H1 (cell line): ENCODE results near the gene IGSF11. TPM values are rescaled to one million over a fixed set of nuclear protein-coding genes. Genes with fewer than 3 reads are reported as not detected.

ENCODE experiments used
- CTCF ChIA-PET: fragments of 300-600 bp; sonication (Branson Sonifier 250); formaldehyde crosslinking; loops from one replicate; lab custom pipeline; 2021; ENCODE audit not compliant: partially characterized antibody; lab: Charles Lee
- POLR2A ChIA-PET: fragments of 300-600 bp; sonication (Branson Sonifier 250); formaldehyde crosslinking; loops from one replicate; lab custom pipeline; 2021; ENCODE audit warnings: inconsistent platforms; ENCODE audit not compliant: partially characterized antibody; lab: Charles Lee
- DNase-seq, 2 experiments: peaks; one replicate each; pipeline versions ENCODE4 v3.0.0 to v3.0.0-alpha.2; 2010 to 2022; ENCODE audit warnings: low spot score in 2 of 2, low read depth in 1 of 2, mixed read lengths in 1 of 2
- FAIRE-seq: peaks from 2 replicates; lab custom pipeline; 2011; peaks lifted over from hg19 to GRCh38; lab: Jason Lieb, UNC
- H2AFZ ChIP-seq: 2 replicates; pipeline ENCODE4 v1.8.1; 2012; ENCODE audit warnings: low read length, inconsistent platforms
- H2AK5ac ChIP-seq: 2 replicates; pipeline ENCODE4 v1.6.1; 2013; ENCODE audit warnings: low read depth, low read length
- H2BK120ac ChIP-seq: replicated peaks from 2 replicates; pipeline ENCODE3; 2013; ENCODE audit warnings: low read depth, low read length, inconsistent platforms
- H2BK12ac ChIP-seq: 2 replicates; pipeline ENCODE4 v1.6.1; 2013; ENCODE audit warnings: low read depth, low read length
- H2BK15ac ChIP-seq: 2 replicates; pipeline ENCODE4 v1.6.1; 2013; ENCODE audit warnings: low read length
- H2BK20ac ChIP-seq: 2 replicates; pipeline ENCODE4 v1.6.1; 2013; ENCODE audit warnings: low read length
- H2BK5ac ChIP-seq: 2 replicates; pipeline ENCODE4 v1.6.1; 2013; ENCODE audit warnings: low read depth, low read length
- H3K14ac ChIP-seq: 2 replicates; pipeline ENCODE4 v1.6.1; 2013; ENCODE audit warnings: inconsistent platforms; ENCODE audit not compliant: insufficient read length
- H3K18ac ChIP-seq: 2 replicates; pipeline ENCODE4 v1.6.1; 2013; ENCODE audit warnings: low read length; ENCODE audit errors: extremely low read depth
- H3K23ac ChIP-seq: 2 replicates; pipeline ENCODE4 v1.6.1; 2013; ENCODE audit warnings: inconsistent platforms; ENCODE audit not compliant: insufficient read length
- H3K23me2 ChIP-seq: 2 replicates; pipeline ENCODE4 v1.6.1; 2013; ENCODE audit warnings: low read depth, low read length
- H3K27ac ChIP-seq: 2 replicates; pipeline ENCODE4 v1.6.1; 2011; ENCODE audit warnings: low read depth, low read length, inconsistent platforms
- H3K27me3 ChIP-seq, 4 experiments: replicated peaks in 1 of 4; 1 replicate in 1 of 4; 2 replicates in 3 of 4; pipeline versions ENCODE4 v1.6.1 to v1.8.1; 2011 to 2013; ENCODE audit warnings: low read length in 3 of 4, mild to moderate bottlenecking in 3 of 4, inconsistent platforms in 2 of 4, mixed read lengths in 2 of 4, moderate library complexity in 1 of 4; ENCODE audit not compliant: control insufficient read depth in 3 of 4, insufficient read depth in 3 of 4; ENCODE audit errors: extremely low read depth in 1 of 4
- H3K36me3 ChIP-seq, 4 experiments: 2 replicates each; pipeline versions ENCODE4 v1.6.1 to v1.8.1; 2011 to 2013; ENCODE audit warnings: mild to moderate bottlenecking in 4 of 4, low read length in 3 of 4, moderate library complexity in 2 of 4, control low read depth in 1 of 4, inconsistent platforms in 1 of 4; ENCODE audit not compliant: insufficient read depth in 4 of 4, control insufficient read depth in 2 of 4
- H3K4ac ChIP-seq: replicated peaks from 2 replicates; pipeline ENCODE3; 2013; ENCODE audit warnings: low read length, low read depth, mixed read lengths, inconsistent platforms; ENCODE audit not compliant: insufficient read length
- H3K4me1 ChIP-seq, 4 experiments: replicated peaks in 1 of 4; 1 replicate in 1 of 4; 2 replicates in 3 of 4; pipeline versions ENCODE4 v1.6.1 to v1.8.1; 2011 to 2013; ENCODE audit warnings: low read length in 3 of 4, inconsistent platforms in 2 of 4, mixed read lengths in 1 of 4; ENCODE audit not compliant: insufficient read depth in 4 of 4, control insufficient read depth in 3 of 4
- H3K4me2 ChIP-seq, 2 experiments: 2 replicates each; pipeline versions ENCODE4 v1.6.1 to v1.8.1; 2011 to 2013; ENCODE audit warnings: low read depth in 2 of 2, low read length in 2 of 2, control low read depth in 1 of 2, inconsistent platforms in 1 of 2, mild to moderate bottlenecking in 1 of 2; ENCODE audit not compliant: insufficient read depth in 1 of 2
- H3K4me3 ChIP-seq, 4 experiments: fragments of 200-600, 300-600 bp in 1 of 4; sonication (generic), shearing (Covaris generic), sonication (Bioruptor Twin) in 1 of 4; 2 replicates each; pipeline versions ENCODE4 v1.5.1 to v1.8.1; 2011 to 2016; ENCODE audit warnings: low read length in 4 of 4, low read depth in 3 of 4, control low read depth in 2 of 4, inconsistent platforms in 2 of 4, mild to moderate bottlenecking in 2 of 4, mixed read lengths in 1 of 4, moderate library complexity in 1 of 4; ENCODE audit not compliant: insufficient read depth in 2 of 4; ENCODE audit errors: extremely low read depth in 1 of 4
- H3K56ac ChIP-seq: replicated peaks from 2 replicates; pipeline ENCODE3; 2013; ENCODE audit warnings: low read depth, mild to moderate bottlenecking, mixed read lengths, low read length, inconsistent platforms; ENCODE audit not compliant: insufficient read length
- H3K79me1 ChIP-seq: 2 replicates; pipeline ENCODE4 v1.6.1; 2013; ENCODE audit warnings: low read depth, low read length, control low read depth
- H3K79me2 ChIP-seq, 2 experiments: 2 replicates each; pipeline versions ENCODE4 v1.6.1 to v1.8.1; 2012 to 2013; ENCODE audit warnings: low read length in 2 of 2, mild to moderate bottlenecking in 2 of 2, inconsistent platforms in 1 of 2; ENCODE audit not compliant: insufficient read depth in 2 of 2, control insufficient read depth in 1 of 2
- H3K9ac ChIP-seq, 4 experiments: replicated peaks in 1 of 4; 1 replicate in 1 of 4; 2 replicates in 3 of 4; pipeline versions ENCODE4 v1.6.1 to v1.8.1; 2011 to 2013; ENCODE audit warnings: low read depth in 3 of 4, low read length in 3 of 4, control low read depth in 2 of 4, mild to moderate bottlenecking in 2 of 4, moderate library complexity in 2 of 4, inconsistent platforms in 1 of 4; ENCODE audit errors: extremely low read depth in 1 of 4
- H3K9me3 ChIP-seq, 2 experiments: 2 replicates each; pipeline versions ENCODE4 v1.6.1 to v1.8.1; 2012 to 2013; ENCODE audit warnings: mild to moderate bottlenecking in 2 of 2, moderate library complexity in 2 of 2, control low read depth in 1 of 2, inconsistent platforms in 1 of 2, low read depth in 1 of 2, low read length in 1 of 2, mixed read lengths in 1 of 2; ENCODE audit not compliant: insufficient read depth in 2 of 2
- H4K20me1 ChIP-seq, 2 experiments: replicated peaks in 1 of 2; 2 replicates each; pipeline versions ENCODE3 to v1.8.1; 2011 to 2013; ENCODE audit warnings: inconsistent platforms in 2 of 2, low read length in 2 of 2, mild to moderate bottlenecking in 1 of 2; ENCODE audit not compliant: insufficient read depth in 2 of 2, control insufficient read depth in 1 of 2
- H4K5ac ChIP-seq: 2 replicates; pipeline ENCODE4 v1.6.1; 2013; ENCODE audit warnings: low read length, low read depth, mixed read lengths, inconsistent platforms; ENCODE audit not compliant: insufficient read length
- H4K8ac ChIP-seq: 2 replicates; pipeline ENCODE4 v1.8.0; 2013; ENCODE audit warnings: mild to moderate bottlenecking, moderate library complexity, low read length, inconsistent platforms; ENCODE audit not compliant: insufficient read depth; ENCODE audit errors: extremely low read depth
- H4K91ac ChIP-seq: replicated peaks from 2 replicates; pipeline ENCODE3; 2013; ENCODE audit warnings: low read length, mixed read lengths, inconsistent platforms; ENCODE audit not compliant: insufficient read length
- HDAC2 ChIP-seq, 2 experiments: fragments of 300-600 bp in 1 of 2; sonication (generic) in 1 of 2; IDR thresholded peaks; 2 replicates each; pipeline ENCODE4 v1.6.1; 2011 to 2012; ENCODE audit warnings: low read depth in 2 of 2, low read length in 2 of 2, mild to moderate bottlenecking in 2 of 2, moderate library complexity in 2 of 2, borderline replicate concordance in 1 of 2, inconsistent platforms in 1 of 2
- KDM4A ChIP-seq: IDR thresholded peaks from one replicate; pipeline ENCODE4 v1.7.1; 2012; ENCODE audit warnings: low read depth, mild to moderate bottlenecking, moderate library complexity, low read length, inconsistent platforms; ENCODE audit not compliant: severe bottlenecking
- RAD21 ChIP-seq, 2 experiments: IDR thresholded peaks in 1 of 2; conservative IDR thresholded peaks in 1 of 2; 2 replicates each; pipeline ENCODE4 v1.6.1; 2011; ENCODE audit warnings: low read depth in 2 of 2, low read length in 2 of 2, improper control_type of control experiment in 1 of 2, inconsistent platforms in 1 of 2, mild to moderate bottlenecking in 1 of 2, moderate library complexity in 1 of 2
- RNF2 ChIP-seq: fragments of 200-900, 300-1000 bp; sonication (generic); IDR thresholded peaks from 2 replicates; pipeline ENCODE4 v1.7.1; 2016; ENCODE audit warnings: borderline replicate concordance, low read depth, mild to moderate bottlenecking, antibody characterized with exemption, low read length; ENCODE audit not compliant: poor library complexity, severe bottlenecking; ENCODE audit errors: missing control alignments
- TBP ChIP-seq: IDR thresholded peaks from 2 replicates; pipeline ENCODE4 v1.6.1; 2011; ENCODE audit warnings: low read depth, low read length, improper control_type of control experiment
- TEAD4 ChIP-seq: IDR thresholded peaks from 2 replicates; pipeline ENCODE4 v1.6.1; 2012; ENCODE audit warnings: low read depth, low read length, inconsistent platforms, mixed read lengths
- WGBS, 2 experiments: shearing (Covaris generic) in 1 of 2; methylation state at CpG; one replicate each; pipeline versions ENCODE4 v1.1.6 to v1.1.7; 2013 to 2015; ENCODE audit warnings: low lambda C conversion rate in 2 of 2, mixed read lengths in 2 of 2, inconsistent platforms in 1 of 2, low coverage in 1 of 2, missing lambda C conversion rate in 1 of 2; ENCODE audit not compliant: insufficient replicate concordance in 2 of 2, insufficient coverage in 1 of 2, insufficient read length in 1 of 2; ENCODE audit errors: extremely low coverage in 1 of 2, missing lambda C conversion rate in 1 of 2; 5-methylcytosine and 5-hydroxymethylcytosine counted together
- polyA plus RNA-seq, 7 experiments: library from polyadenylated mRNA; depleted of rRNA in 3 of 7; stranded (reverse) in 5 of 7; unstranded in 2 of 7; fragments of >200 nt in 5 of 7; fragments of 200-250 nt in 2 of 7; gene quantifications; 1 replicate in 5 of 7; 2 replicates in 1 of 7; 4 replicates in 1 of 7; pipeline versions ENCODE4 v1.2.1 to v1.2.3, GENCODE V29; 2011 to 2013; ENCODE audit warnings: missing spikeins in 2 of 7, mixed read lengths in 2 of 7
- total RNA-seq: library from RNA; stranded (reverse); fragmentation: NEBNext Ultra II Directional; extraction: Animal tissue kit (Norgen Biotek cat#: 25700); gene quantifications from 2 replicates; pipeline ENCODE4 v1.2.1, GENCODE V29; 2021
- TF ChIP-seq, protein P1 (sequence below), 3 experiments: IDR thresholded peaks; 1 replicate in 2 of 3; 2 replicates in 1 of 3; pipeline versions ENCODE4 v1.5.1 to v1.6.1; 2011; ENCODE audit warnings: low read length in 3 of 3, mild to moderate bottlenecking in 3 of 3, inconsistent platforms in 2 of 3, low read depth in 1 of 3, moderate library complexity in 1 of 3; ENCODE audit not compliant: insufficient read depth in 1 of 3; ENCODE audit errors: control extremely low read depth in 1 of 3
- TF ChIP-seq, protein P2 (sequence below): IDR thresholded peaks from 2 replicates; pipeline ENCODE4 v1.6.1; 2011; ENCODE audit warnings: low read length, improper control_type of control experiment

IGSF11 gene
- total and polyA plus RNA-seq, 2 of the 8 experiments (the other 6 are each of a cell fraction or from before 2014, with no cell fraction given), result 1.1 to 4.1 TPM

DNA sequence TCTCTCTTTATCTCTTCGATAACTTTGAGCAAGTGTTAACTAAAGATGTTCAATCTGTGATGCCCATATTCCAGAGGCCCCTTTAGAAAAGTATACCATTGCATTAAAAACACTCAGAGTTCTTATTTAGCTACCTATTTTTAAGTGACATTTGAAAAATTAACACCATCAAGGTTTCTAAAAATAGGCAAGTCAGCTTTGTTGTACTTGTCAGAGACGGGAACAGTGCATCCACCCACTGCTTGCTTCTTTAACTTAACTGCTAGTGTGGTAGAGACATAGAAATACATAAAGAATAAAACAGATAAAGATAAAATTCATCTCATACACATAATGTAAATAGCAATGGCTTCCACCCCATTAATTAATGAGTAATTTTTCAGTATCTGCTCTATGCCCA, 66.0 kb downstream of the IGSF11 start:
- no peak for FAIRE-seq
- CTCF ChIA-PET, result interaction anchor here (0.7 to 2.1 kb wide), 8 partner anchors 11 to 127 kb away, joined by 3 to 9 read pairs (median 4); no protein-coding TSS in a partner anchor

More for the DNA sequence above, 66.0 kb downstream of the IGSF11 start:
- H2BK5ac ChIP-seq, result no peak overlapping the region
- H4K91ac ChIP-seq, result no peak overlapping the region
- no peak overlapping the region for H4K8ac ChIP-seq
- no peaks in the 10 kb centered on the region for H3K27me3 ChIP-seq
- no peak overlapping the region for H3K27ac ChIP-seq
- H3K4me1 ChIP-seq, result peaks cover 0 to 16% (median 10%) of the 10 kb centered on the region in 4 experiments; a peak in 3 of 7 replicates
- no peak overlapping the region for H2BK120ac ChIP-seq
- 71% methylated on average over 2 of the region's 2 CpGs; no CpG with 5 or more reads in 1 of the 2 experiments for WGBS, 2 experiments
- no peak overlapping the region for H3K56ac ChIP-seq
- no peak overlapping the region for H3K23ac ChIP-seq
- no peak overlapping the region for H2BK12ac ChIP-seq
- no peak overlapping the region for H2BK20ac ChIP-seq
- no peak for DNase-seq
- no peaks in the 10 kb centered on the region for H3K79me1 ChIP-seq
- no peak overlapping the region for H3K4ac ChIP-seq
- H3K23me2 ChIP-seq, result no peaks in the 10 kb centered on the region
- TF ChIP-seq, protein P1, sequence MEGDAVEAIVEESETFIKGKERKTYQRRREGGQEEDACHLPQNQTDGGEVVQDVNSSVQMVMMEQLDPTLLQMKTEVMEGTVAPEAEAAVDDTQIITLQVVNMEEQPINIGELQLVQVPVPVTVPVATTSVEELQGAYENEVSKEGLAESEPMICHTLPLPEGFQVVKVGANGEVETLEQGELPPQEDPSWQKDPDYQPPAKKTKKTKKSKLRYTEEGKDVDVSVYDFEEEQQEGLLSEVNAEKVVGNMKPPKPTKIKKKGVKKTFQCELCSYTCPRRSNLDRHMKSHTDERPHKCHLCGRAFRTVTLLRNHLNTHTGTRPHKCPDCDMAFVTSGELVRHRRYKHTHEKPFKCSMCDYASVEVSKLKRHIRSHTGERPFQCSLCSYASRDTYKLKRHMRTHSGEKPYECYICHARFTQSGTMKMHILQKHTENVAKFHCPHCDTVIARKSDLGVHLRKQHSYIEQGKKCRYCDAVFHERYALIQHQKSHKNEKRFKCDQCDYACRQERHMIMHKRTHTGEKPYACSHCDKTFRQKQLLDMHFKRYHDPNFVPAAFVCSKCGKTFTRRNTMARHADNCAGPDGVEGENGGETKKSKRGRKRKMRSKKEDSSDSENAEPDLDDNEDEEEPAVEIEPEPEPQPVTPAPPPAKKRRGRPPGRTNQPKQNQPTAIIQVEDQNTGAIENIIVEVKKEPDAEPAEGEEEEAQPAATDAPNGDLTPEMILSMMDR (IDR thresholded peaks at IDR 0.05; ENCODE audit: control extremely low read depth in 1 of 3, insufficient read depth in 1 of 3, low read depth in 1 of 3, low read length in 3 of 3), result no peak
- TF ChIP-seq TEAD4 (no peak), TBP (no peak), HDAC2 (IDR thresholded peaks at IDR 0.05; ENCODE audit: borderline replicate concordance in 1 of 2, low read depth in 2 of 2, low read length in 2 of 2) (no peak), RNF2 (no peak), RAD21 (IDR thresholded peaks at IDR 0.05 in 1 of 2, conservative IDR thresholded peaks at IDR 0.05 in 1 of 2; ENCODE audit: low read depth in 2 of 2, low read length in 2 of 2) (no peak), KDM4A (no peak)
- TF ChIP-seq, protein P2, sequence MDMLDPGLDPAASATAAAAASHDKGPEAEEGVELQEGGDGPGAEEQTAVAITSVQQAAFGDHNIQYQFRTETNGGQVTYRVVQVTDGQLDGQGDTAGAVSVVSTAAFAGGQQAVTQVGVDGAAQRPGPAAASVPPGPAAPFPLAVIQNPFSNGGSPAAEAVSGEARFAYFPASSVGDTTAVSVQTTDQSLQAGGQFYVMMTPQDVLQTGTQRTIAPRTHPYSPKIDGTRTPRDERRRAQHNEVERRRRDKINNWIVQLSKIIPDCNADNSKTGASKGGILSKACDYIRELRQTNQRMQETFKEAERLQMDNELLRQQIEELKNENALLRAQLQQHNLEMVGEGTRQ, result no peak
- POLR2A ChIA-PET, result no interaction called here
- no peaks in the 10 kb centered on the region for H4K20me1 ChIP-seq
- no peak overlapping the region for H3K18ac ChIP-seq
- no peak overlapping the region for H3K4me3 ChIP-seq
- no peaks in the 10 kb centered on the region for H3K79me2 ChIP-seq
- H2BK15ac ChIP-seq, result no peak overlapping the region
- H3K4me2 ChIP-seq, result no peak overlapping the region; a peak in 1 of 4 replicates
- H2AK5ac ChIP-seq, result no peak overlapping the region
- H3K9me3 ChIP-seq, result no peaks in the 10 kb centered on the region
- no peak overlapping the region for H2AFZ ChIP-seq
- no peak overlapping the region for H3K9ac ChIP-seq
- no peaks in the 10 kb centered on the region for H3K36me3 ChIP-seq
- H3K14ac ChIP-seq, result no peak overlapping the region
- H4K5ac ChIP-seq, result no peak overlapping the region
